HAP-1 (cell line): ENCODE measurements around the gene TPSB2.
"Not testable (repeated sequence)": the region's sequence is repeated elsewhere in the genome, so short reads cannot be mapped to it uniquely, and the experiment has no call there.

Source experiments
- DNase-seq, 2 experiments: peaks; one replicate each; pipeline ENCODE4 v3.0.0-alpha.2; 2016 to 2020; ENCODE audit warnings: low spot score in 2 of 2
- H3K27me3 ChIP-seq: fragments of 250-450 bp; sonication (Bioruptor Pico); 2 replicates; pipeline ENCODE4 v1.5.1; 2020; ENCODE audit warnings: low read depth, mild to moderate bottlenecking, moderate library complexity
- H3K36me3 ChIP-seq: fragments of 250-450 bp; sonication (Bioruptor Pico); replicated peaks from 2 replicates; pipeline ENCODE4 v1.5.1; 2020; ENCODE audit warnings: mild to moderate bottlenecking
- H3K4me1 ChIP-seq: fragments of 250-450 bp; sonication (Bioruptor Pico); 2 replicates; pipeline ENCODE4 v1.5.1; 2020; ENCODE audit warnings: mild to moderate bottlenecking
- H3K4me3 ChIP-seq: fragments of 250-450 bp; sonication (Bioruptor Pico); 2 replicates; pipeline ENCODE4 v1.5.1; 2020; ENCODE audit warnings: mild to moderate bottlenecking, moderate library complexity
- H3K9me3 ChIP-seq: fragments of 250-450 bp; sonication (Bioruptor Pico); 2 replicates; pipeline ENCODE4 v1.5.1; 2020; ENCODE audit warnings: mild to moderate bottlenecking, moderate library complexity
- in situ Hi-C: fragments of 300-500 bp; cut with MboI; formaldehyde crosslinking; loops from 3 replicates; pipeline ENCODE4 v1.14.3; 2020; ENCODE audit warnings: low sequenced_read_pairs, inconsistent platforms, mixed read lengths

Gene TPSB2

DNA sequence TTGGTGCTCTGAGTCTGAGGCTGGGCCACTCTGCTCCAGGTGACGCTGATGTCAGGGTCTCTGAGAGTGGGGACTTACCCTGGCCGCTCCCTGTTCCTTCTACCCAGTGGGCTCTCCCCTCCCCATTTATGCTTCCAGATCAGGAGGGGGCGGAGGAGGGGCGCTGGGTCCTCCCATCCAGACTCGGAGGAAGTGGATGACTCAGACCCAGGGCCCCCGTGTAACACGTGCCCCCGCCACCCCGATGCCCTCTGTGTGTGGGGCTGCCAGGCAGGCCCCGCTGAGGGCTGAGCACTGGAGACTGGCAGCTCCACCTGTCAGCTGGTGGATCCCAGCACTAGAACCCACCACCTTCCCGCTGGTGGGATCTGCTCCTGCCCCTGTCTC lies at the start of gene TPSB2:
TSS of gene TPSB2 (minus strand) at position 101 of the 387 bp plus-strand sequence. CDS start 233 bp downstream, outside the sequence.
- H3K9me3 ChIP-seq, H3K36me3 ChIP-seq: not testable (repeated sequence)

DNA sequence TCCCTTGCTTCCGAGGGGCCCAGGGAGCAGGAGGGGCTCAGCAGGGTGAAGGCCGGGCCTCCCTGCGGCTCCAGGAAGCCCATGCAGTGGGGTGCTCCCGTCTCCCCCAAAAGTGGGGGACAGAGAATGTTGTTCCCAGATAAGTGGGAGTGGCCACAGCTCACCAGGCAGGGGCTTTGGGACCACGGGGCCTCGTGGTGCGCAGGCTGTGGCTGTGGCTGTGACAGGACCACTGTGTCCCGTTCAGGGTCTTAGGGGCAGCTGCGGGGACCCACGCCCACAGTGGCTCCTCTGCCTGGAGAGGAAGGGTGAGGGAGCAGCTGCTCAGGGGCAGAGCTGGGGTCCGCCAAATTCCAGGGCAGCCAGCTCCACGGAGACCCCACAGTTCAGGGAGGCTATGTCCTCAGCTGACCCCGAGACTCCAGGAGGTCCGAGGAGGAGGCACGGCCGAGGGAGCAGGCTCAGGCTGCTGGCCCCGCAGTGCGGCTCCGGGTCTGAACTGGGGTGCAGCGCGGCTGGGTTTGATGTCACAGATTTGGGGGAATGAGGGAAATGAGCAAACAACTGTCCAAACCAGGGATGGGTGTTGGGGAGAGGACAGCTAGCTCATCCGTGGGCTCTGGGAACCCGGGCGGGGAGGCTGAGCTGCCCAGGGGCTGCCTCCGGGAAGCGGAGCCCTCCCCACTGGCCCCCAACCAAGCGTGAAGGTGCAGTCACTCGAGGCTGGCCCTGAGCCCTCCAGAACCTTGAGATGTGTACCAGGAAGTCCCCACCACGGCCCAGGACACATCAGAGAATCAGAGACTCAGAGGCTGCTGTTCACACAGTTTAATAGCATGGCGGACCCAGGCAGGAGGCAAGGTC lies 49.3 kb upstream of the TPSB2 start:
- Histone ChIP-seq H3K9me3 (no peaks in the 10 kb centered on the region), H3K27me3 (peaks cover 14% of the 10 kb centered on the region), H3K4me1 (no peaks in the 10 kb centered on the region), H3K36me3 (no peaks in the 10 kb centered on the region), H3K4me3 (no peak overlapping the region)
- DNase-seq = no peak
- in situ Hi-C loops = no loop called here

More for the DNA sequence above, at the start of gene TPSB2:
- H3K27me3 ChIP-seq, H3K4me3 ChIP-seq, in situ Hi-C loops, H3K4me1 ChIP-seq, DNase-seq: not testable (repeated sequence)

DNA sequence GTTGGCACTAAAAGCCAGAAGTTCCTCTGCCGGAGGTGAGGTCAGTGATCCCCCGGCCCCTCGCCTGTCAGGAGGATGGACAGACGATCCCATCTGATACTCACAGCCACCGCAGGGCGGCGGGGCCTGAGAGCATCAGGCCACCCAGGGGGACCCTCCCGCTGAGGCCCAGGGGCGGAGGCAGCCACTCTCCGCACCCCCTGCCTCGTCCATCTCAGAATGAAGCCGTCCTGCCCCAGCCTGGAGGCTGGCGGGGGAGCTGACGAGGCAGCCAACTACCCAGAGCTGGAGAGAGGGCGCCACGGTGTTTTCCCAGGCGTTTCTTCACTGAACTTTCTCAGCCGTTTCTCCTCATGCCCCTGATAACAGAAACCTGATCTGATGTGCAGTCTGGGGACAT lies 48.5 kb upstream of the TPSB2 start:
- in situ Hi-C loops = no loop called here
- no peaks in the 10 kb centered on the region for H3K9me3 ChIP-seq
- H3K4me1 ChIP-seq = no peaks in the 10 kb centered on the region
- H3K27me3 ChIP-seq = peaks cover 7% of the 10 kb centered on the region
- no peaks in the 10 kb centered on the region for H3K36me3 ChIP-seq
- H3K4me3 ChIP-seq = no peak overlapping the region
- DNase-seq = no peak

DNA sequence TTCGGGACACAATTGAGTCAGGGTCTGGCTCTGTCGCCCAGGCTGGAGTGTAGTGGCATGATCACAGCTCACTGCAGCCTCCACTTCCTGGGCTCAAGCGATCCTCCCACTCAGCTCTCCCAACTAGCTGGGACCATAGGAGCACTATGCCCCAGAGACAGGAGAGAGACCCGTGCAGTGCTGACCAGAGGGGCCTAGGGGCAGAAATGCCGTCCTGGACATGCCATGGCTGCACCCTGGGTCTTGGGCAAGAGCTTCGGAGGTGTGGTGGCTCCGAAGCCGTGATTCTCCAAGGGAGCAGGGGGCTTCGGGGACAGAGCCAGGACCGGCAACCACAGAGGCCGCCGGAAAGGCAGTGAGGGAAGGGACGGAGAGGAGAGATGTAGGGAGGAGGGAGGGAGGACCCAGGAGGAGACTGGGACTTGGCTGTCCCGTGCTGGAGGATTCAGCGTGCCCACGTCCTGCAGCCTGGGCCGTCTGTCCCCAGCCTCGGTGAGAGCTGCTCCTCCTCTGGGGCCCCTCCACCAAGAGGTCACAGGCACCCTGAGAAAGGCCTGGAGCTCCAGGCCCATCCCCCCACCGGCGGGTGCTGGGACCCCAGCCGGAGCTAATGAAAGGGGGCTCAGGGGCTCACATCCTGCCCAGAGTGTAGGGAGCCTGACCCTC lies 47.8 kb upstream of the TPSB2 start:
- H3K9me3 ChIP-seq = no peaks in the 10 kb centered on the region
- no peaks in the 10 kb centered on the region for H3K4me1 ChIP-seq
- in situ Hi-C loops = no loop called here
- H3K27me3 ChIP-seq = peaks cover 3% of the 10 kb centered on the region; the same call in 1 of the 2 replicates
- H3K36me3 ChIP-seq = no peaks in the 10 kb centered on the region
- H3K4me3 ChIP-seq = no peak overlapping the region
- DNase-seq = no peak

DNA sequence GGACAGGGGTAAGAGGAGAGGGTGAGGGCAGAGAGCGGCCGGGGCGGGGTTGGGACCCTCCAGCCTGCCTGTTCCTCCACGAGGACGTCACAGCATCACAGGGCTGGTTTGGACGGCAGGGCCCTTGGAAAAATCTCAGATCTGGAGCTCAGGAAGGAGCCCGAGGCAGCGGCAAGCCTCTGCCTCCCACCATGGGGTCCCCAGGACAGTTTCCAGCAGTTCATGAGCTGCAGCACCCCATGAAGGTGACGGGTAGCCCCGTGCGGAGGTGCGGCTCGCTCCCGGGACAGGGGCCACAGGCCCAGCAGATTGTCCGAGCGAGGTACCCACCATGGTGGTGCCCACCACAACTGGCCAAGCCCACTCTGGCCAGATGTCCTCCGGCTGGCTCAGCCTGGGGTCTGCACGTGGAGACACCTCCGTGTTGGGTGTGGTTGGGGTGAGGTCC lies 47.2 kb upstream of the TPSB2 start:
- Histone ChIP-seq H3K36me3 (no peaks in the 10 kb centered on the region), H3K9me3 (no peaks in the 10 kb centered on the region), H3K27me3 (peaks cover 3% of the 10 kb centered on the region; the same call in 1 of the 2 replicates), H3K4me3 (no peak overlapping the region), H3K4me1 (no peaks in the 10 kb centered on the region)
- no peak for DNase-seq
- in situ Hi-C loops = no loop called here

DNA sequence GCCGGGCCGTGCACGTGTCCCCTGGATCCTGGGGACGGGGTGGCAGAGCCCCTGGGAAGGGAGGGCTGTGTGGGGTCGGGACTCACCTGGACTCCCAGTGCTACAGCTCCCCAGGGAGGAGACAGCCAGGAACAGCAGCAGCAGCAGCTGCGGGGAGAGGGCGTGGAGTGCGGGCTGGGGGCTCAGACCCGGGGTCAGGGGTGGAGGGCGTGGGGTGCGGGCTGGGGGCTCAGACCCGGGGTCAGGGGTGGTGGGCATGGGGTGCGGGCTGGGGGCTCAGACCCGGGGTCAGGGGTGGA lies 46.5 kb upstream of the TPSB2 start:
- Histone ChIP-seq H3K27me3 (peaks cover 3% of the 10 kb centered on the region; the same call in 1 of the 2 replicates), H3K36me3 (no peaks in the 10 kb centered on the region), H3K9me3 (no peaks in the 10 kb centered on the region), H3K4me3 (no peak overlapping the region), H3K4me1 (no peaks in the 10 kb centered on the region)
- no peak for DNase-seq
- in situ Hi-C loops = no loop called here

DNA sequence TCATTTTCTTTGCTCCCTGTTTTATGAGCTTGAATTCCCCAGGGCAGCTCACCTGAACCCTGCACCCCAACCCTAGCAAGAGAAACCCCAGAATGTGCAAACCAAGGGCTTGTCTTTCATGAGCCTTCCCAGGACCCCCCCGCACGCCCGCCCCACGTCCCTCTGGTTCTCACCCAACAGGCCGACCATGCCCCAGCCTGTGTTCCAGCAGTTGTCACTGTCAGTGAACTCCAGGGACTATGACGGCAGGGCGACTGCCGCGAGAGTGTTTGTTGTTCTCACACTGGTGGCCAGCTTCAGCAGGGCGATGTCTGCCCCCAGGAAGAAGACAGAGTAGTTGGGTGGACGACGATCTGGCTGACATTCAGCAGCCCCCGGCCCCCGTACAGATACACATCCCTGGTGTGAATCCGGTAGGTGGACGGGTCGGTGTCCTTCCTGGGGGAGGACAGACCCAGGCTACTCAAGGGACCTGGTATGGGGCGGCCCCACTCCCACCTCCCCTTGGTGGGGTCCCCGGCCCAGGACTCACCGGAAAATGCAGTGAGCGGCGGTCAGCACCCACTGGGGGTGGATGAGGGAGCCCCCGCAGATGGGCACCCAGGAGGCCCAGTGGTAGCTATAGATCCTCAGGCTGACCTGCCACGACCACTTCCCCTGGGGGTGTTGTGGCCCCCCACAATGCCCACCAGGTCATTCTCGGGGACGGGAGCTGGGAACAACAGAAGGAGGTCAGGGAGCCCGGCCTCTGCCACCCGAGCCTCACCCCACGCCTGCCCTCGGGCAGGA lies 46.0 kb upstream of the TPSB2 start:
- in situ Hi-C loops = no loop called here
- Histone ChIP-seq H3K4me1 (no peaks in the 10 kb centered on the region), H3K27me3 (peaks cover 3% of the 10 kb centered on the region; the same call in 1 of the 2 replicates), H3K36me3 (no peaks in the 10 kb centered on the region), H3K9me3 (no peaks in the 10 kb centered on the region), H3K4me3 (no peak overlapping the region)
- no peak for DNase-seq

DNA sequence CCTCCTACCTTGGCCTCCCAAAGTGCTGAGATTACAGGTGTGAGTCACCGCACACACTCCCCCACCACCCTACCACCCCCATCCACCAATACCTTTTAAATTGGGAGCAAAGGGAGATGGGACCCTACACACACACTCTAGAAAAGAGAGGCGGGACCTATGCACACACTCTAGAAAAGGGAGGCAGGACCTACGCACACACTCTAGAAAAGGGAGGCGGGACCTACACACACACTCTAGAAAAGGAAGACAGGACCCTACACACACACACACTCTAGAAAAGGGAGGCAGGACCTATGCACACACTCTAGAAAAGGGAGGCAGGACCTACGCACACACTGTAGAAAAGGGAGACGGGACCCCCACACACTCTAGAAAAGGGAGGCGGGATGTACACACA lies 44.8 kb upstream of the TPSB2 start:
- Histone ChIP-seq H3K4me3 (no peak overlapping the region), H3K4me1 (no peaks in the 10 kb centered on the region), H3K36me3 (no peaks in the 10 kb centered on the region), H3K9me3 (no peaks in the 10 kb centered on the region), H3K27me3 (peaks cover 3% of the 10 kb centered on the region; the same call in 1 of the 2 replicates)
- in situ Hi-C loops = no loop called here
- DNase-seq = no peak

DNA sequence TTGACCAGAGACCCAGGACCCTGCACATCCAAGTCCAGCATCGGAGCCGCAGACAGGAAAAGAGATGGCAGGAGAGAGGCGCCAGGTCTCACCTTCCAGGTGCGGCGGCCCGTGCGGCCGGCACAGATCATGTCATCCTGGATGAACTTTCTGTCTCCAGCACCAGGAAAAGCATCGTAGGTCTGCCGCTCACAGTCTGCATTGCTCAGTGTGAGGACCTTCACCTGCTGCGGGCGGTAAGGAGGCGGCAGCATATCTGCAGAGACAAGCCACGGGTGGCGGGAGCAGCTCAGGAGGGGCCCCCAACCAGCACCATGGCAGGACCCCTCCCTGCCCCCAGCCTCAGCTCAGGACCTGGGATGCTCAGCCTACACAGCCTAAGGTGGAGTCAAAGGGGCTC lies 43.8 kb upstream of the TPSB2 start:
- Histone ChIP-seq H3K9me3 (no peaks in the 10 kb centered on the region), H3K27me3 (peaks cover 3% of the 10 kb centered on the region; the same call in 1 of the 2 replicates), H3K4me1 (no peaks in the 10 kb centered on the region), H3K36me3 (no peaks in the 10 kb centered on the region), H3K4me3 (no peak overlapping the region)
- in situ Hi-C loops = no loop called here
- no peak for DNase-seq

DNA sequence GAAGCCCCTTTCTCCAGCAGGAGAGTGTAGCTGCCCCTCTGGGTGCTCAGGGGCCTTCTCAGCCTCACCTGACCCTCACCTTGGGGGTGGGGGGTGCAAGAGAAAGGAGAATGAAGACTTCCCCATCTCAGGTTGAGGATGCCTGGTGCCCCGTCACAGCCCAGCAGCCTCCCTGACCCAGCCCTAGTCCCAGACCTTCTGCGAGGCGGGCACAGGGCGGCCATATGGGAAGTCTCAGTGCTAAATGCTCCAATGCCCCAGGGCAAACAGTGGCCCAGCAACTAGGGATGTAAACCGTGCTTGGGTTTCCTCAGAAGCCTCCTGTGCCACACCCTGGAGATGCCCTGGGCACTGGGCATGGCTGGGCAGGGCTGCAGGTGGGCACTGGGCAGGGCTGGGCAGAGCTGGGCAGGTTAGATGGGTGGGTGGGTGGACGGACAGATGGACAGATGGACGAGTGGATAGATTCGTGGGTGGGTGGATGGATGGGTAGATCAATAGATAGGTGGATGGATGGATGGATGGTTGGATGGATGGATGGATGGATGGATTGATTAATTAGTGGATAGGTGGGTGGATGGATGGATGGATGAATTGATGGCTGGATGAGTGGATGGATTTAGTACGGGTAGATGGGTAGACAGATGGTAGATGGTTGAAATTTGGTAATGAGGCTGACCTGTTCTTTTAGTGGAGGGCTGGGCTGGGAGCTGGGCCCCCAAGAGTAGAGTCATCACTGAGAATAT lies 42.6 kb upstream of the TPSB2 start:
- Histone ChIP-seq H3K9me3 (no peaks in the 10 kb centered on the region), H3K36me3 (no peaks in the 10 kb centered on the region), H3K27me3 (peaks cover 3% of the 10 kb centered on the region; the same call in 1 of the 2 replicates), H3K4me3 (no peak overlapping the region), H3K4me1 (no peaks in the 10 kb centered on the region)
- DNase-seq = no peak
- in situ Hi-C loops = no loop called here

DNA sequence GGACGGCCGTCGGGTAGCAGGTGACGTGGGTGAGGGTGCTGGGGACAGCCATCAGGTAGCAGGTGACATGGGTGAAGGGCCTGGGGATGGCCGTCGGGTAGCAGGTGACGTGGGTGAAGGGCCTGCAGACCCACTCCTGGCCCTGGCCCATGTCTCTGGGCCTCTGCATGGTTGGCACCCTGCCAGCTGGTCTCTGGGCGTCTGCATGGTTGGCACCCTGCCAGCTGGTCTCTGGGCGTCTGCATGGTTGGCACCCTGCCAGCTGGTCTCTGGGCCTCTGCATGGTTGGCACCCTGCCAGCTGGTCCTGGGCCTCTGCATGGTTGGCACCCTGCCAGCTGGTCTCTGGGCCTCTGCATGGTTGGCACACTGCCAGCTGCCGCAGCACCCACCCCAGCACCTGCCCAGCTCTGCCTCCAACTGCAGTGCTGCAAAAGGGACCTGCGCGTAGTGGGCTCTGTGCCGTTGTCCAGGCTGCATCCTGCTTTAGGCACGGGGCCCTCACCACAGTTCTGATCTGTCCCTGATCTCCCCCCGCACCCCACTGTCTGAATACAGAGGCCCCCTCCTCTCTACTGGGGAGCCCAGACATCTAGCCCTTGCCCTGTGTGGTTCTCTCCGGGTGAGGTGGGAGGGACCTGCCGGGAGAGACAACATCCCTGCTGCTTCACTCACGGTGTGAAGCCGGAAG lies 41.9 kb upstream of the TPSB2 start:
- H3K27me3 ChIP-seq, H3K4me3 ChIP-seq, H3K9me3 ChIP-seq, H3K36me3 ChIP-seq, in situ Hi-C loops, H3K4me1 ChIP-seq: not testable (repeated sequence)
- peak in 1 of 2 experiments; percentile 37 for DNase-seq

DNA sequence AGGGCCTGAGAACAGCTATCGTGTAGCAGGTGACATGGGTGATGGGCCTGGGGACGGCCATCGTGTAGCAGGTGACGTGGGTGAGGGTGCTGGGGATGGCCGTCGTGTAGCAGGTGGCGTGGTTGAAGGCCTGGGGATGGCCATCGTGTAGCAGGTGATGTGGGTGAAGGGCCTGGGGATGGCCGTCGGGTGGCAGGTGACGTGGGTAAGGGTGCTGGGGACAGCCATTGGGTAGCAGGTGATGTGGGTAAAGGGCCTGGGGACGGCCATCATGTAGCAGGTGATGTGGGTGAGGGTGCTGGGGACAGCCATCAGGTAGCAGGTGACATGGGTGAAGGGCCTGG lies 41.4 kb upstream of the TPSB2 start:
- H3K27me3 ChIP-seq = no peaks in the 10 kb centered on the region; the same call in 1 of the 2 replicates
- no peaks in the 10 kb centered on the region for H3K36me3 ChIP-seq
- H3K9me3 ChIP-seq = no peaks in the 10 kb centered on the region
- H3K4me1 ChIP-seq = no peaks in the 10 kb centered on the region
- in situ Hi-C loops = no loop called here
- DNase-seq = no peak
- no peak overlapping the region for H3K4me3 ChIP-seq

DNA sequence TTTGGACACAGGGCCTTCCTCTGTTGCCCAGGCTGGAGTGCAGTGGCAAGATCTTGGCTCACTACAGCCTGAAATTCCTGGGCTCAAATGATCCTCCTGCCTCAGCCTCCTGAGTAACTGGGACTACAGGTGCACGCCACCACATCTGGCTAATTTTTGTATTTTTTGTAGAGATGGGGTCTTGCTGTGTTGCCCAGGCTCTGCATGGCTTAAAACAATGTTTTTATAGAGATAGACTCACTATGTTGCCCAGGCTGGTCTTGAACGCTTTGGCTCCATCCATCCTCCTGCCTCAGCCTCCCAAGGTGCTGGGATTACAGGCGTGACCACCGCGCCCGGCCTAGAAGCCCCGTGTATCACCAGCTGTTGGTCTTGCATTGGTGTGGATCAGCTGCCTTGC lies 39.4 kb upstream of the TPSB2 start:
- H3K4me1 ChIP-seq, H3K36me3 ChIP-seq, H3K27me3 ChIP-seq, H3K9me3 ChIP-seq, in situ Hi-C loops, H3K4me3 ChIP-seq, DNase-seq: not testable (repeated sequence)
